HG02884 (cell line): Measurements from ENCODE around the gene SLC8A2.
A peak's percentile ranks its signal among the peaks of the same experiment; 100 is the strongest.
"Not testable (repeated sequence)": the region's sequence is repeated elsewhere in the genome, so short reads cannot be mapped to it uniquely, and the experiment has no call there.

Experiments
- ATAC-seq: cut with Tn5 transposase; IDR thresholded peaks from one replicate; pipeline ENCODE4 v1.9.1; 2021; ENCODE audit warnings: mild to moderate bottlenecking, moderate library complexity; ENCODE audit not compliant: unreplicated experiment

SLC8A2 gene

GRCh38 chr19:47487551-47488515, 16.1 kb upstream of the SLC8A2 start:
- ATAC-seq, result no peak

- no peak for ATAC-seq
These were observed 15.2 kb upstream of the SLC8A2 start for GRCh38 chr19:47486900-47487299.

- not testable (repeated sequence) for ATAC-seq
These were observed 14.5 kb upstream of the SLC8A2 start for GRCh38 chr19:47486220-47486619.

- no peak for ATAC-seq
These were observed 13.5 kb upstream of the SLC8A2 start for GRCh38 chr19:47485210-47485609.

GRCh38 chr19:47483800-47484690, 12.4 kb upstream of the SLC8A2 start, which contains the start of gene KPTN:
TSS of gene KPTN (minus strand) at chr19:47484219. CDS start at chr19:47484160, 59 bp downstream.
- ATAC-seq, result peak; percentile 67

- no peak for ATAC-seq
These were observed 11.5 kb upstream of the SLC8A2 start for GRCh38 chr19:47483200-47483599.

- no peak for ATAC-seq
These were observed 9.9 kb upstream of the SLC8A2 start for GRCh38 chr19:47481460-47482052.

- no peak for ATAC-seq
These were observed 9.0 kb upstream of the SLC8A2 start for GRCh38 chr19:47480658-47481057.

GRCh38 chr19:47479701-47480503, 8.2 kb upstream of the SLC8A2 start:
- no peak for ATAC-seq

GRCh38 chr19:47476438-47476972, 4.8 kb upstream of the SLC8A2 start:
- ATAC-seq, result no peak

GRCh38 chr19:47475465-47475864, 3.8 kb upstream of the SLC8A2 start:
- ATAC-seq, result no peak

- no peak for ATAC-seq
These were observed 1.6 kb upstream of the SLC8A2 start for GRCh38 chr19:47473336-47473735.

GRCh38 chr19:47471381-47471732, 336 bp downstream of the SLC8A2 start:
- no peak for ATAC-seq

GRCh38 chr19:47470447-47471195, 1.1 kb downstream of the SLC8A2 start:
- no peak for ATAC-seq

GRCh38 chr19:47469719-47470118, 2.0 kb downstream of the SLC8A2 start:
- ATAC-seq, result no peak

- no peak for ATAC-seq
These were observed 2.4 kb downstream of the SLC8A2 start for GRCh38 chr19:47469363-47469700.

- no peak for ATAC-seq
These were observed 3.8 kb downstream of the SLC8A2 start for GRCh38 chr19:47467914-47468313.

GRCh38 chr19:47465957-47466356, 5.7 kb downstream of the SLC8A2 start:
- no peak for ATAC-seq

- no peak for ATAC-seq
These were observed 6.8 kb downstream of the SLC8A2 start for GRCh38 chr19:47464675-47465419.
